ENCODE results near the gene HOXC12.
A peak's percentile ranks its signal among the peaks of the same experiment; 100 is the strongest.

DNA sequence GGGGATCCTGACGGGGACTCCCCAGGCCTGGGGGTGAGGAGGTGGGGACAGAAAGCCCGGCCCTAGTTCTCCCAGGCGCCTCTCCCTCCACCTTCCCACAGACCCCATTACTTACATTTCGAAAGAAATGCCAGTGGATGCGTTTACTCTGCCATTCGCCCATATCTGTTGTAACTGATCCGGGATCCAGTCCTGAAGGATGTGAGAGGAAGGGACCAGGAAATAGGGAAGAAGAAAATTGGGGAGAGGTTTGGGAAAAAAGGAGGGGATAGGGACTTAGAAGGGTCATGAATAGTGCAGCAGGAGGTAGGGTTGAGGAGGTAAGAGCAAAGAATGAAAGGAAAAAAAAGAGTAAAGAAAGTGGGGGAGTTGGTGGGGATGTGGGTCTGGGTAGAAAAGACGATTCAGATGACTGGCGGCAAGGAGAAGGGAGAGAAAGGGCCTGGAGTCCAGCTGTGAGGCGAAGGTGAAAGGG lies 1.1 kb downstream of the HOXC12 start:
- TF ChIP-seq RAD21 (IDR thresholded peaks at IDR 0.05; ENCODE audit: low read length) (no peak), EZH2phosphoT487 (IDR thresholded peaks at IDR 0.05; ENCODE audit: borderline replicate concordance, low read depth) (peak; percentile 80)
